Astrocyte (in vitro differentiated cells and primary cell): ENCODE data around the gene SLC44A1. TPM values are rescaled to one million over a fixed set of nuclear protein-coding genes. Genes with fewer than 3 reads are reported as not detected.

Experiments used
- DNase-seq: peaks from one replicate; pipeline ENCODE4 v3.0.0-alpha.2; 2010; ENCODE audit warnings: low read depth
- FAIRE-seq: peaks from 2 replicates; lab custom pipeline; 2011; peaks lifted over from hg19 to GRCh38; lab: Jason Lieb, UNC
- H2AFZ ChIP-seq: 2 replicates; pipeline ENCODE4 v1.6.0; 2012; ENCODE audit warnings: low read depth, low read length, inconsistent platforms
- H3K27ac ChIP-seq: 2 replicates; pipeline ENCODE4 v1.5.1; 2011; ENCODE audit warnings: low read depth, low read length, inconsistent platforms
- H3K27me3 ChIP-seq: 2 replicates; pipeline ENCODE4 v1.6.0; 2011; ENCODE audit warnings: low read length, inconsistent platforms; ENCODE audit not compliant: insufficient read depth
- H3K36me3 ChIP-seq: 2 replicates; pipeline ENCODE4 v1.5.1; 2011; ENCODE audit warnings: low read length, inconsistent platforms; ENCODE audit not compliant: insufficient read depth
- H3K4me1 ChIP-seq: 2 replicates; pipeline ENCODE4 v1.5.1; 2011; ENCODE audit warnings: low read length, inconsistent platforms; ENCODE audit not compliant: insufficient read depth
- H3K4me2 ChIP-seq: 2 replicates; pipeline ENCODE4 v1.6.0; 2012; ENCODE audit warnings: low read length, inconsistent platforms
- H3K4me3 ChIP-seq: 2 replicates; pipeline ENCODE4 v1.5.1; 2011; ENCODE audit warnings: low read depth, mild to moderate bottlenecking, low read length, inconsistent platforms; ENCODE audit not compliant: insufficient read depth
- H3K79me2 ChIP-seq: 2 replicates; pipeline ENCODE4 v1.6.0; 2012; ENCODE audit warnings: mild to moderate bottlenecking, low read length, inconsistent platforms; ENCODE audit not compliant: insufficient read depth
- H3K9ac ChIP-seq: 2 replicates; pipeline ENCODE4 v1.6.0; 2012; ENCODE audit warnings: mild to moderate bottlenecking, low read length, inconsistent platforms
- H3K9me3 ChIP-seq: 2 replicates; pipeline ENCODE4 v1.5.1; 2012; ENCODE audit warnings: low read depth, mild to moderate bottlenecking, low read length, inconsistent platforms; ENCODE audit not compliant: insufficient read depth
- H4K20me1 ChIP-seq: 2 replicates; pipeline ENCODE4 v1.6.0; 2012; ENCODE audit warnings: low read length, inconsistent platforms; ENCODE audit not compliant: insufficient read depth
- H3K27ac Mint-ChIP-seq: one replicate; pipeline ENCODE4 v1.8.0; 2021; ENCODE audit warnings: mild to moderate bottlenecking, mixed read lengths; ENCODE audit not compliant: unreplicated experiment
- H3K27me3 Mint-ChIP-seq: one replicate; pipeline ENCODE4 v1.8.0; 2021; ENCODE audit warnings: low read depth, mixed read lengths; ENCODE audit not compliant: unreplicated experiment
- H3K36me3 Mint-ChIP-seq: one replicate; pipeline ENCODE4 v1.8.0; 2021; ENCODE audit warnings: low read depth, mixed read lengths; ENCODE audit not compliant: unreplicated experiment
- H3K4me1 Mint-ChIP-seq: one replicate; pipeline ENCODE4 v1.8.0; 2021; ENCODE audit warnings: low read depth, mixed read lengths; ENCODE audit not compliant: unreplicated experiment
- H3K4me3 Mint-ChIP-seq: one replicate; pipeline ENCODE4 v1.8.0; 2021; ENCODE audit warnings: mild to moderate bottlenecking, moderate library complexity, mixed read lengths; ENCODE audit not compliant: unreplicated experiment
- H3K9me3 Mint-ChIP-seq: one replicate; pipeline ENCODE4 v1.8.0; 2021; ENCODE audit warnings: mild to moderate bottlenecking, mixed read lengths; ENCODE audit not compliant: unreplicated experiment
- CTCF ChIP-seq: IDR thresholded peaks from 2 replicates; pipeline ENCODE4 v1.5.1; 2011; ENCODE audit warnings: low read depth, mild to moderate bottlenecking, inconsistent platforms, low read length, moderate library complexity; ENCODE audit not compliant: insufficient read depth
- EZH2 ChIP-seq: IDR thresholded peaks from 2 replicates; pipeline ENCODE4 v1.6.1; 2012; ENCODE audit warnings: mild to moderate bottlenecking, low read length, inconsistent platforms; ENCODE audit not compliant: insufficient read depth
- total RNA-seq: library from RNA; stranded (reverse); gene quantifications from 2 replicates; pipeline ENCODE4 v1.2.1, GENCODE V29; 2021

Gene SLC44A1
- total RNA-seq, 1 donor from 2014 or later, result 43.8 TPM

GRCh38 chr9:105232207-105232606 is 12.2 kb upstream of the SLC44A1 start:
- Histone ChIP-seq H3K27me3 (no peaks in the 10 kb centered on the region), H3K4me1 (no peaks in the 10 kb centered on the region), H3K79me2 (no peaks in the 10 kb centered on the region), H3K27ac (no peak overlapping the region), H3K4me3 (no peak overlapping the region), H3K36me3 (no peaks in the 10 kb centered on the region), H4K20me1 (no peaks in the 10 kb centered on the region), H3K9me3 (no peaks in the 10 kb centered on the region), H3K9ac (no peak overlapping the region), H3K4me2 (no peak overlapping the region), H2AFZ (no peak overlapping the region)
- Mint-ChIP-seq H3K4me3 (no peak overlapping the region), H3K36me3 (no peaks in the 10 kb centered on the region), H3K4me1 (peaks cover 8% of the 10 kb centered on the region), H3K27me3 (no peaks in the 10 kb centered on the region), H3K27ac (no peak overlapping the region), H3K9me3 (no peaks in the 10 kb centered on the region)
- no peak for FAIRE-seq
- TF ChIP-seq CTCF, result no peak
- no peak for TF ChIP-seq EZH2
- DNase-seq, result no peak

DNA sequence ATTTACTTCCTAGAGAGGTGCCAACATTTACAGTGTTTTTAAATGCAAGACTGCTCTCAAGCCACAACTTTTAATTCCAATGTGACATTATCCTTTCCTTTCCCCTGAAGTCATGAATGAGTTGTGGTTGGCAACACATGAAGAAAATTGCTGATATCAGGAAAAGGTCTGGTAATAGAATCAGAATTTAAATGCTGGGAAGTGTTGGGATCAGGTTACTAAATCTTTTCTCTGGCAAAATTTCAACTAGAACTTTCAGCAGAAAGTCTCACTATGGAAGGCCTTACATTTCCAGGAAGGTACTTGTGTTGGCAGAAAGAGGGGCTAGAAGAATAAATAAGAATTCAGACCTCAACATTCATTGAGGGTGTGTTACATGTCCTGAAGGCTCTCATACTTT is 10.6 kb upstream of the SLC44A1 start:
- Histone ChIP-seq H3K4me1 (no peaks in the 10 kb centered on the region), H3K27me3 (no peaks in the 10 kb centered on the region), H2AFZ (no peak overlapping the region), H3K4me2 (no peak overlapping the region), H3K36me3 (no peaks in the 10 kb centered on the region), H3K9ac (no peak overlapping the region), H3K9me3 (no peaks in the 10 kb centered on the region), H3K79me2 (no peaks in the 10 kb centered on the region), H3K27ac (no peak overlapping the region), H3K4me3 (no peak overlapping the region), H4K20me1 (no peaks in the 10 kb centered on the region)
- Mint-ChIP-seq H3K4me1 (peaks cover 8% of the 10 kb centered on the region), H3K27me3 (no peaks in the 10 kb centered on the region), H3K4me3 (no peak overlapping the region), H3K27ac (no peak overlapping the region), H3K36me3 (no peaks in the 10 kb centered on the region), H3K9me3 (no peaks in the 10 kb centered on the region)
- TF ChIP-seq CTCF, result no peak
- no peak for TF ChIP-seq EZH2
- no peak for FAIRE-seq
- peak; percentile 79 for DNase-seq

DNA sequence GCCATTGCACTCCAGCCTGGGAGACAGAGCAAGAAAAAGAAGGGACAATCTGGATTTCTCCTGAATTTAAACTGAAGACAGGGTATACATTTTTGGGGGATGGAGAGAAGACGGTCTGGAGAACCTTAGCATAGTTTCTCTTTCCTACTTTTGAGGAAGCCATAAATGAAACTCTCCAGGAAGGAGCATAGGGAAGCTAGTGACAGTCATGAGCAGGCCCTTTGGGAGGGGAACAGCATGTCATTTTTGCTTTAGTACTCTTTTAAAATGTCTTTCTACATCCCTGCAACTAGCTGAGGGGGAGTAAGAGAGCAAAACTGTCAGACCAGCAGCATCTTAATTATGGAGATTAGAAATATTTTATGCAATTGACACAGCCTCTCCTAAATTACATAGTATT is 8.2 kb upstream of the SLC44A1 start:
- Histone ChIP-seq H3K4me2 (no peak overlapping the region), H3K4me3 (no peak overlapping the region), H3K9me3 (no peaks in the 10 kb centered on the region), H3K79me2 (no peaks in the 10 kb centered on the region), H3K9ac (no peak overlapping the region), H3K4me1 (no peaks in the 10 kb centered on the region), H3K36me3 (no peaks in the 10 kb centered on the region), H2AFZ (no peak overlapping the region), H3K27me3 (peaks cover 7% of the 10 kb centered on the region), H3K27ac (no peak overlapping the region), H4K20me1 (no peaks in the 10 kb centered on the region)
- Mint-ChIP-seq H3K27me3 (no peaks in the 10 kb centered on the region), H3K9me3 (no peaks in the 10 kb centered on the region), H3K4me3 (no peak overlapping the region), H3K27ac (no peak overlapping the region), H3K4me1 (peaks cover 14% of the 10 kb centered on the region), H3K36me3 (no peaks in the 10 kb centered on the region)
- DNase-seq (no peak), FAIRE-seq (no peak)
- TF ChIP-seq EZH2, result no peak
- TF ChIP-seq CTCF, result no peak
